OCI-LY7 (cell line): Measurements from ENCODE around the gene NKAIN2.

Experiments
- CTCF ChIP-seq: fragments of 200-600 bp; sonication (generic); conservative IDR thresholded peaks from 2 replicates; pipeline ENCODE4 v1.5.1; 2014; ENCODE audit warnings: mild to moderate bottlenecking, antibody characterized with exemption, low read length, moderate library complexity, mixed read lengths
- EZH2phosphoT487 ChIP-seq: fragments of 200-600 bp; sonication (generic); IDR thresholded peaks from 2 replicates; pipeline ENCODE4 v1.6.1; 2018; ENCODE audit warnings: low read depth, borderline replicate concordance, mild to moderate bottlenecking, mixed run types, antibody characterized with exemption, low read length, moderate library complexity, mixed read lengths

- no peak for TF ChIP-seq CTCF
- no peak for TF ChIP-seq EZH2phosphoT487
These were observed 128.3 kb downstream of the NKAIN2 start for GRCh38 chr6:123931928-123932327.
